GM10266 (cell line): ENCODE results near the gene SKIC2.
"Not testable (repeated sequence)": the region's sequence is repeated elsewhere in the genome, so short reads cannot be mapped to it uniquely, and the experiment has no call there.

ENCODE experiments used
- DNase-seq: peaks from one replicate; pipeline ENCODE4 v3.0.0; 2012; ENCODE audit errors: extremely low spot score

Gene SKIC2

GRCh38 chr6:32012941-32013617 lies 54.1 kb downstream of the SKIC2 start:
- DNase-seq, result not testable (repeated sequence)

GRCh38 chr6:32013738-32014137 lies 54.8 kb downstream of the SKIC2 start:
- not testable (repeated sequence) for DNase-seq

DNA sequence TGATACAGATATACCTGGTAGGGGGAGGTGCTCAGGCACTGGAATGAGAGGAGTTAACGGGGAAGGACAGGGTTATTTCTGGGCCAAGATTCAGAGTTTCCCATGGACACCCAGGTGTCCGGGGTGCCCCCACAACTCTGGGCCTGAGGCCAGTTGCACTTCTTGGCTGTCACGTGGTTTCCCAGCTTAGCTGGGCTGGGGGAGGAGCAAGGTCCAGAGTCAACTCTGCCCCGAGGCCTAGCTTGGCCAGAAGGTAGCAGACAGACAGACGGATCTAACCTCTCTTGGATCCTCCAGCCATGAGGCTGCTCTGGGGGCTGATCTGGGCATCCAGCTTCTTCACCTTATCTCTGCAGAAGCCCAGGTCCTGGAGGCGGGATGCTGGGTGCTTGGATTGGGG lies 55.6 kb downstream of the SKIC2 start, which contains the start of gene C4B:
Gene C4B, plus strand, starts transcription at position 249 of the 400 bp plus-strand sequence. Its CDS starts 51 bp downstream, at position 300.
- DNase-seq, result not testable (repeated sequence)
